Measurements from ENCODE around the gene SYNGAP1.

Gene SYNGAP1

DNA sequence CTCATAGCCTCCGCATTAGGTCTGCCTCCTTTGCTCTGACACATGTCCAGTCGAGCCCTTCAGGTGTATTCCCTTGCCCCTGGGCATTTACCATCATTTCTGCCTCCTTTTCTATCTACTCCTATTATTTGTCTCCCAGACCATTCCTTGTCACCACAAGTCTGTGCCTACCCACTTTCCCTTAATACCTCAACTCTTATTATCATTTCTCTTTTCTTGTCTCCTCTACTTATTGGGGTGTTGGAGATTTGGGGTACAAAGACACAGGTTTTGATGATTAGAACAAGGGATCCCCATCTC is 1.4 kb downstream of the SYNGAP1 start:
- no peak for DNase-seq (ENCODE audit: low read depth)

DNA sequence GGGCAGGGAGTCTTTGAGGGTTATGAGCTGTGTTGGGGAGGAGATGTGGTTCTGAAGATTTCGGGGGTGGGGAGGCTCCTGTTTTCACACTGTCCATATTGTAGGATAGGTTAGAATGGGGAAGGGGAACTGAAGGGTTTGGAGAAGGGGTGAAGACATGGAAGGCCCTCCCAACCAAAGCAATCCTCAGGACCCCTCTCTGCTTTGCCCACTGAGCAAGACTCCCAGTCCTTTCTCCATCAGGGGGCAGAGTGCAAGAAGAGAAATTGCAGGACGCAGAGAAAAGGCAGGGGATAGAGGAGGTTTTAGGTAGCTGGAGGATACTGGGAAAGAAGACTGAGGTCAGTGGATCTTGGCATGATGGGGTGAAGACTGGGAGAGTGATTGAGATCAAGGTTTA is 3.9 kb downstream of the SYNGAP1 start:
- no peak for DNase-seq (ENCODE audit: low read depth)

- DNase-seq (ENCODE audit: low read depth): no peak
These were observed 5.2 kb downstream of the SYNGAP1 start for GRCh38 chr6:33424855-33425667.

DNA sequence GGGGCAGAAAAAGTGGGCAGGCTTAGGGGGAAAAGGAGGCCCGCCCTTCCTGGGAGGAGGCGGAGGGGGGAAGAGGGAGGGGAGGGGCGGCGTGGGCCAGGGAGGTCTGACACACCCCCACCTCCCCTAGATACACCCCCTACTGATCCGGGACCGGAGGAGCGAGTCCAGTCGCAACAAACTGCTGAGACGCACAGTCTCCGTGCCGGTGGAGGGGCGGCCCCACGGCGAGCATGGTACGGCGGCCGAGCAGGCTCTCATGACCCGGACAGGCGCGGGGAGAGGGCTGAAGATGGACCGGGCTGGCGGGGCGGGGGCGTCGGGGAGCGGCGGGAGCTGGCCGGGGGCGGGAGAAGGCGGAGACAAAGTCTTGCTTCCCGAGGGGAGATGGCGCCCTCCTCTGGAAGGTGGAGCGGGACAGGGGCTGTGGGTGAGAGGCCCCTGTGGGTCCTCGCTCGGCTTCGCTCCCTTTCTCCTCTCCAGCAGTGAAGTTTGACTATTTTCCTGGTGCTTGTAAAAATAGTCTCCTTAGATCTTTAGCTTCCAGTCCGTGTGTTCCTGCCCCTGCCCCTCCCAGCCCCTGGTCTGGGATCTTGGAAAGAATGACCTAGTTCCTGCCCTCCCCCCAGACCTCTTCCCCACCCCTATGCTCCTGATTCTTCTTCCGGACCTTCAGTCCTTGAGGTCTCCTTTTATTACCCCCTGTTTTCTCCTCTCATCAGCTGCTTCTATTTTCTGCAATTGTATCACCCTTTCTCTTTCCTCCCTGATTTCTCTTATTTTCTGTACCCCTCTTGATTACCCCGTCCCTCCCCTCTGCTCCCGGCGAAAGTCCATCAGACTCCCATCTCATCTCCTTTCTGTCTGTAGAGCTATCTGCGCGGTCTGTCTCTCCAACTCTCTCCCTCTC is 6.1 kb downstream of the SYNGAP1 start:
- peak; percentile 79 for DNase-seq (ENCODE audit: low read depth)

- DNase-seq (ENCODE audit: low read depth): no peak
These were observed 7.0 kb downstream of the SYNGAP1 start for GRCh38 chr6:33426590-33427511.

GRCh38 chr6:33427585-33428223 is 7.8 kb downstream of the SYNGAP1 start:
- no peak for DNase-seq (ENCODE audit: low read depth)

- DNase-seq (ENCODE audit: low read depth): no peak
These were observed 8.5 kb downstream of the SYNGAP1 start for GRCh38 chr6:33428224-33428965.

DNA sequence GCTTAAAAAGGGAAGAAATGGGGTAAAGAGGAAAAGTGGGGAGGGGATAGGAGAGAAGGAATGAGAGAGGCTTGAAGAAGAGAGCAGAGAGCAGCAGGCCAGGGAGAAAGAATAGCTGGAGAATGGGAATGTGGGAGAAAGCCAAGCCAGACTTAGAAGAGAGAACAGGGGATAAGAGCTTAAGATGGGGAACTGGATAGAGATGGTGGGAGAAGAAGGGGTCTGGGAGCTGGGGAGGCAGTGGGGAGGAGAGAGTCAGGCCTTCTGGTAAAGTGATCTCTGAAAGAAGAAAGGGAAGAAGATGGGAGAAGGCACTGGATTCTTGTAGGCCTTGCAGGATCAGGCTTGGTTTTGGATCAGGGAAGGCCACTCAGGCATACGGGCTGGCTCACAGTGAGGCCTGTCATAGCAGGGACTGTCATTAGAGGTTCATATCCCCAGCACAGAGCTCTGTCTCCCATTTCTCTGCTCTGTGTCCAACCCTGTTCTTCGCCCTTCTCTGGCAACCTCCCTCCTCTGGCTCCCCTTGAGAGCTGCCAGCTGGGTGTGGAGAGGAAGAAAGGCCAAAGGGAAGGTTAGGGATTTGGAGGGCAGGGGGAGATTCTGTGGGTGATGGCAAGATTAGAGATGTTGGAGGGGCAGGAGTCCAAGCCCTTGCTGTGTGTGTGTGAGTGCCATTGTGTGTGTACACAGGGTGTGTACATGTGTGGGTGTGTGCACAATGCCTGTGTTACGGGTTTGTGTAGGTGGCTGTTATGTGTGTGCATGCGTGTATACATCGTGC is 9.3 kb downstream of the SYNGAP1 start:
- DNase-seq (ENCODE audit: low read depth): no peak

DNA sequence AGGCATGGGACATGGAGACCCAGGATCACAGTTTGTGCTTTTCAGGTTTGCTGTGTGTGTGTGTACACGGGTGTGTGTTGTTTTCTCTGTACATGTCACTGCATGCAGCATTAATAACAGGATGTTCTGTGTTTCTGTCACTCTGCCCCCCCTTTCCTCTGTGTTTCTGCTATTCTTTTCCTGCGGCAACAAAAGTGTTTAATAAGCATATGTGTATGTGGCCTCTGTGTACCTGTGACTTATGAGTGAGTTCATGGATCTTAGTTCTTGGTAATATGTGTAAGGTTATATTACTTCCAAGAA is 9.8 kb downstream of the SYNGAP1 start:
- no peak for DNase-seq (ENCODE audit: low read depth)

DNA sequence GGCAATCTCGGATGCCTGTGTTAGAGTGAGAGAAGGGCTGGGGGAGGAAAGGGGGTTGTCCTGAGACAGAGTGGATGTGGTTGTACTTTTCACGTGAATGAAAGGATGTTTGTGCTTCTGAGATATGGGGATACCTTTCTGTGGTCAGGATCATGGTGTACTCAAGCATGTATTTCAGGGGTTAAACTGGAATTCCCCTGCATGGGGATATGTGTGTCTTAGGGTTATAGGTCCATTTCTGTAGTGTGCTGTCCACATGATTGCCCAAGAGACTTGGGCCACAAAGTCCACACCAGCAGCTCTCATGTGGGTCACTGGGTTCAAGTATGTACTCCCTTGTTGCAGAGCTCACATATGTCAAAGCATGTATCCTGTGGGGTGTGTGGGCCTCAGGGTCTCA is 10.5 kb downstream of the SYNGAP1 start:
- no peak for DNase-seq (ENCODE audit: low read depth)

DNA sequence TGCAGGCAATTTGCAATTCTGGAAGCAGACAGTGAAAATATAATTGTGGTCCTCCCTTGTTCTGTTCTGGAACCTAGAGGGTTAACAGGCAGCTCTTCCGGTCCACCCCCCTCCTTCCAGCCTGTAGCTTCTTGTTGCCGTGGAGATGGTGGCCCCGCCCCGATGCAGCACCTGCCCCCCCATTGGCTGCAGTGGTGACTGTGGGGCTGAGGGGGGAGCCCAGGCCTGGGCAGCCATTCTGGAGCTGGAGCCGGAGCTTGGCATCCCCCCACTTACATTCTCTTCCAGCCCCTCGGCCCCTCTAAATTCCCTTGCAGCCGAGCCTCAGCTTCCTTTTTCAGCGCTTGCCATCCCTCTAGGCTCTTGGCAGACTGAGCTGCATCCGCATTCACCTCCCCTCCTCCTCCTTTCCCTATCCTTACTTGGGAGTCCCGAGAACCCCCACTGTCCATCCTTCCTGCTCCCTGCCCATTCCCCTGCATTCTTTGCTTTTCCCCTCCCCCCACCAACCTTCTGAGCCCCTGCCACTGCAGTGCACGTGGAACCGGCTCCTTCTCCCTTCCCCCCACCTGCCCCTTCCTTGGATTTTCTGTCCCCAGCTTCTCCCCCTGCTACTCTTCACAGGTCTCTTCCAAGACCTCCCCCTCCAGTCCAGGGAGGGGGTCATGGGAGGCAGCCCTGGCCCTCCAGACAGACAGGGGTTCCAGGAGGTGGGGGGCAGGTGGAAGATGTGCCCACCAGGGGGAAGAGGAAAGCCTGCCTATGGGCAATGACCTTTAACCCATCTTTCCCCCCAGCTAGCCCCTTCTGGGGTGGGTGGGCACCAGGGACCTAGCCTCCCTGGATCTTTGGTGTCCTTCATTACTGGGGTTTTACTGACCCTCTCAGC is 11.4 kb downstream of the SYNGAP1 start:
- peak; percentile 39 for DNase-seq (ENCODE audit: low read depth)

DNA sequence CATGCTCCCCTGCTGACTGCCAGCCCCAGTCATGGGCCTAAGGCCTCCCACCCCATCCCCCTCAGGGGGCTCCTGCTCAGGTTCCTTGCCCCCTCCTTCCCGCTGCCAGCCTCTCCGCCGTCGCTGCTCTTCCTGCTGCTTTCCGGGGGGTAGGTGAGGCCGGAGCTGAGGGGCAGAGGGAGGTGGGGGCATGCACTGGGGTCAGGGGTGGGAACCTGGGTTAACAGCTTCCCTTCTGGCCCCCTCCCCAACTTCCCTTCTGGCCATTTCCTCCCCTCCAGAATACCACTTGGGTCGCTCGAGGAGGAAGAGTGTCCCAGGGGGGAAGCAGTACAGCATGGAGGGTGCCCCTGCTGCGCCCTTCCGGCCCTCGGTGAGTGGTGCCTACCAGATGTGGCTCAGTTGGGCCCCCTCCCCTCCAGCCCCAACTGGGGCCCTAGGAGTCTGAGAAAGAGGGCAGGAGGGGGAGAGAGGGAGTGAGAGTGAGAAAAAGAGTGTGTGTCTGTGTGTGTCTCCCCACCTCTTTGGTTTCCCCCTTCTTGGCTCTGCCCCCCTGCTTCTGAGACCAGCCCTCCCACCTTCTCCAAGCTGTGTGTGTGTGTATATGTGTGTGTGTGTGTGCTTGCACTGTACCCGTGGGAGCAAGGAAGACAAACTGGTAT is 12.1 kb downstream of the SYNGAP1 start:
- DNase-seq (ENCODE audit: low read depth): no peak

DNA sequence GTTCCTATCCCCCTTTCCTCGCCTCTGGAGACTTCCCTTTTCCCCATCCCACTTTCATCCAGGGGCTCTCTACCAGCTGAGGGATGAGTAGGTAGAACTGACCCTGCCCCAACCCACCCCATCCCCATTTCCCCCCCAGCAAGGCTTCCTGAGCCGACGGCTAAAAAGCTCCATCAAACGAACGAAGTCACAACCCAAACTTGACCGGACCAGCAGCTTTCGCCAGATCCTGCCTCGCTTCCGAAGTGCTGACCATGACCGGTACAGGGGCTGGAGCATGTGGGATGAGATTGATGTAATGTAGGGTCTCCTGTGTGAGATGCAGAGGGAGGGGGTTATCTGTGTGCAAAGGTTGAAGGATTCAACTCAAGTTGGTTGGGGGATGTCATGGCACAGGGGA is 12.7 kb downstream of the SYNGAP1 start:
- no peak for DNase-seq (ENCODE audit: low read depth)

- DNase-seq (ENCODE audit: low read depth): no peak
These were observed 13.2 kb downstream of the SYNGAP1 start for GRCh38 chr6:33433001-33433543.

GRCh38 chr6:33433544-33434191 is 13.8 kb downstream of the SYNGAP1 start:
- DNase-seq (ENCODE audit: low read depth): no peak

DNA sequence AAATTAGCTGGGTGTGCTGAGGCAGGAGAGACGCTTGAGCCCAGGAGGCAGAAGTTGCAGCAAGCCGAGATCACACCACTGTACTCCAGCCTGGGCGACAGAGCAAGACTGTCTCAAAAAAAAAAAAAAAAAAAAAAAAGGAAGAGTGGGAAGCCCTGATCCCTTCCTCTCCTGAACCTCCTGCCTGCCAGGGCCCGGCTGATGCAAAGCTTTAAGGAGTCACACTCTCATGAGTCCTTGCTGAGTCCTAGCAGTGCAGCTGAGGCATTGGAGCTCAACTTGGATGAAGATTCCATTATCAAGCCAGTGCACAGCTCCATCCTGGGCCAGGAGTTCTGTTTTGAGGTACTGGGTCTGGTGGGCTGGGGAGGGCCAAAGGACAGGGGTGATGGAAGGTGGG is 15.1 kb downstream of the SYNGAP1 start:
- no peak for DNase-seq (ENCODE audit: low read depth)

DNA sequence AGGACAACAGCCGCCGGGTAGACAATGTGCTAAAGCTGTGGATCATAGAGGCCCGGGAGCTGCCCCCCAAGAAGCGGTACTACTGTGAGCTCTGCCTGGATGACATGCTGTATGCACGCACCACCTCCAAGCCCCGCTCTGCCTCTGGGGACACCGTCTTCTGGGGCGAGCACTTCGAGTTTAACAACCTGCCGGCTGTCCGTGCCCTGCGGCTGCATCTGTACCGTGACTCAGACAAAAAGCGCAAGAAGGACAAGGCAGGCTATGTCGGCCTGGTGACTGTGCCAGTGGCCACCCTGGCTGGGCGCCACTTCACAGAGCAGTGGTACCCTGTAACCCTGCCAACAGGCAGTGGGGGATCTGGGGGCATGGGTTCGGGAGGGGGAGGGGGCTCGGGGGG is 17.8 kb downstream of the SYNGAP1 start:
- no peak for DNase-seq (ENCODE audit: low read depth)

GRCh38 chr6:33438978-33439594 is 19.2 kb downstream of the SYNGAP1 start:
- DNase-seq (ENCODE audit: low read depth): no peak

Data from fibroblast of the conjunctiva (primary cell).